Natural killer cell (primary cell): ENCODE results near the gene THSD7B. TPM values are rescaled to one million over a fixed set of nuclear protein-coding genes. Genes with fewer than 3 reads are reported as not detected.

ENCODE experiments used
- ATAC-seq, 3 donors: fragments of 150-1000 bp in 2 of 3; fragments of 200-7000 bp in 1 of 3; cut with Tn5 transposase; 1 replicate in 1 of 3; 2 replicates in 2 of 3; pipeline ENCODE4 v1.10.0; 2021; ENCODE audit warnings: mild to moderate bottlenecking in 2 of 3, moderate library complexity in 2 of 3
- DNase-seq, 2 donors: peaks; one replicate each; pipeline versions ENCODE4 v3.0.0 to v3.0.0-alpha.2; 2013 to 2021; ENCODE audit warnings: mixed read lengths in 1 of 2
- H3K27ac ChIP-seq: one replicate; pipeline ENCODE4 v1.5.1; 2013; ENCODE audit warnings: mild to moderate bottlenecking, low read length
- H3K27me3 ChIP-seq: one replicate; pipeline ENCODE4 v1.6.1; 2013; ENCODE audit warnings: low read length; ENCODE audit not compliant: control insufficient read depth, insufficient read depth
- H3K36me3 ChIP-seq: one replicate; pipeline ENCODE4 v1.6.1; 2013; ENCODE audit warnings: low read length; ENCODE audit not compliant: control insufficient read depth, insufficient read depth
- H3K4me1 ChIP-seq: one replicate; pipeline ENCODE4 v1.6.1; 2013; ENCODE audit warnings: low read length; ENCODE audit not compliant: control insufficient read depth, insufficient read depth
- H3K4me3 ChIP-seq: one replicate; pipeline ENCODE4 v1.5.1; 2013; ENCODE audit warnings: low read length
- H3K9me3 ChIP-seq: one replicate; pipeline ENCODE4 v1.6.1; 2013; ENCODE audit warnings: low read length; ENCODE audit not compliant: control insufficient read depth, insufficient read depth
- H3K27ac Mint-ChIP-seq, 2 donors: one replicate each; pipeline ENCODE4 v1.8.0; 2022; ENCODE audit warnings: mild to moderate bottlenecking in 2 of 2, mixed read lengths in 2 of 2, moderate library complexity in 1 of 2
- H3K27me3 Mint-ChIP-seq, 2 donors: one replicate each; pipeline ENCODE4 v1.8.0; 2022; ENCODE audit warnings: low read depth in 2 of 2, mixed read lengths in 2 of 2
- H3K36me3 Mint-ChIP-seq: one replicate; pipeline ENCODE4 v1.8.0; 2022; ENCODE audit warnings: mixed read lengths
- H3K4me1 Mint-ChIP-seq, 2 donors: one replicate each; pipeline ENCODE4 v1.8.0; 2022; ENCODE audit warnings: mixed read lengths in 2 of 2
- H3K4me3 Mint-ChIP-seq: one replicate; pipeline ENCODE4 v1.8.0; 2022; ENCODE audit warnings: mild to moderate bottlenecking, moderate library complexity, mixed read lengths
- H3K9me3 Mint-ChIP-seq, 2 donors: one replicate each; pipeline ENCODE4 v1.8.0; 2022; ENCODE audit warnings: mixed read lengths in 2 of 2
- CTCF ChIP-seq: fragments of 200-600 bp; IDR thresholded peaks from one replicate; pipeline ENCODE4 v1.8.0; 2022; ENCODE audit warnings: antibody characterized with exemption
- WGBS: methylation state at CpG from one replicate; pipeline ENCODE4 v1.1.7; 2013; ENCODE audit warnings: missing lambda C conversion rate; ENCODE audit not compliant: insufficient coverage; 5-methylcytosine and 5-hydroxymethylcytosine counted together
- intact Hi-C: fragments of 100-400 bp; cut with micrococcal nuclease; formaldehyde crosslinking; loops from one replicate; pipeline ENCODE4 v1.14.2; 2022
- total RNA-seq, 4 donors: library from RNA; stranded (reverse); fragments of 120-200 nt in 1 of 4; gene quantifications; one replicate each; pipeline versions ENCODE4 v1.2.3 to v1.2.4, GENCODE V29; 2013 to 2022

THSD7B gene
- total RNA-seq, 3 donors from 2014 or later (not counting 1 experiment from before 2014, with no cell fraction given): not detected

DNA sequence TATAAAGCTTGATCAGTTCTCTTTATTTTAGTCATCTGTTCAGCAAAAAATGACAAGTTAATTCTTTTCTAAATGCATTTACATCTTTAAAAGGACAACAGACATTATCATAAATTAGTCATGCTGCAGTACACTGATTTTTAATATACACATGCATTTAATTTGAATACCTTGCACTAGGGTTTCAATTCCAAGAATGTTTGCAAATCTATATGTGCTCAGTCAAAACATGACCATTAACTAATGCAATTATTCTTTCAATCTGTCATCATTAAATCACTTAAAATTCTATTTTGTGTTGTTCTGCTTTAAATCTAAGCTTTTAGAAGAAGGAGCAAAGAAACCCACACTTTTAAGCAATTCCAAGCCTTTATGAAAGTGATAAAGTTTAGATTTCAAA lies 342.6 kb downstream of the THSD7B start:
- Mint-ChIP-seq H3K9me3 (peaks cover 15% of the 10 kb centered on the region in 2 donors), H3K27ac (no peak overlapping the region), H3K4me1 (no peaks in the 10 kb centered on the region), H3K36me3 (no peaks in the 10 kb centered on the region), H3K4me3 (no peak overlapping the region), H3K27me3 (no peaks in the 10 kb centered on the region)
- H3K9me3 ChIP-seq: no peaks in the 10 kb centered on the region
- intact Hi-C loops: no loop called here
- ATAC-seq (no peak), DNase-seq (no peak)
- no peaks in the 10 kb centered on the region for H3K4me1 ChIP-seq
- H3K36me3 ChIP-seq: no peaks in the 10 kb centered on the region
- H3K27ac ChIP-seq: no peak overlapping the region
- H3K4me3 ChIP-seq: no peak overlapping the region
- TF ChIP-seq CTCF: no peak
- H3K27me3 ChIP-seq: no peaks in the 10 kb centered on the region

DNA sequence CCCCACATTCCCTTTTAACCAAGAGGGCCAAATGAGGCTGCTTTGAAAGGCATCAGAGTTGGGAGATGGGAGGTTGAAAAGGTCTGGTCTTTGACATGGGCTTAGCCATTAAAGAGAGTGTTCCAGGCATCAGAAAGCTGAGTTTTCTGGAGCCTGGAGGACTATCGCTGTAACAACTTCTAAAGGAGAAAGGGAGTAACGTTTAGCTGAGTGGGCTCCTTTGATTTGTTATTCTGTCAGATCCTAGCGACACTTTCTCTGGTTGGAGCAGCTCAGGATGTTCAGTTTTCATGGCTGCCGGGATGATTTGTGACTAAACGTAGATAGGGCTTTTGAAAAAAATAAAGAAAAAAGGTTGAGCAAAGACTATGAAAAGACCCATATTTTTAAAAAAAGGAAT lies 346.6 kb downstream of the THSD7B start:
- no peaks in the 10 kb centered on the region for H3K9me3 ChIP-seq
- H3K4me3 Mint-ChIP-seq: no peak overlapping the region
- WGBS: 74% methylated on average over 5 of the region's 5 CpGs

DNA sequence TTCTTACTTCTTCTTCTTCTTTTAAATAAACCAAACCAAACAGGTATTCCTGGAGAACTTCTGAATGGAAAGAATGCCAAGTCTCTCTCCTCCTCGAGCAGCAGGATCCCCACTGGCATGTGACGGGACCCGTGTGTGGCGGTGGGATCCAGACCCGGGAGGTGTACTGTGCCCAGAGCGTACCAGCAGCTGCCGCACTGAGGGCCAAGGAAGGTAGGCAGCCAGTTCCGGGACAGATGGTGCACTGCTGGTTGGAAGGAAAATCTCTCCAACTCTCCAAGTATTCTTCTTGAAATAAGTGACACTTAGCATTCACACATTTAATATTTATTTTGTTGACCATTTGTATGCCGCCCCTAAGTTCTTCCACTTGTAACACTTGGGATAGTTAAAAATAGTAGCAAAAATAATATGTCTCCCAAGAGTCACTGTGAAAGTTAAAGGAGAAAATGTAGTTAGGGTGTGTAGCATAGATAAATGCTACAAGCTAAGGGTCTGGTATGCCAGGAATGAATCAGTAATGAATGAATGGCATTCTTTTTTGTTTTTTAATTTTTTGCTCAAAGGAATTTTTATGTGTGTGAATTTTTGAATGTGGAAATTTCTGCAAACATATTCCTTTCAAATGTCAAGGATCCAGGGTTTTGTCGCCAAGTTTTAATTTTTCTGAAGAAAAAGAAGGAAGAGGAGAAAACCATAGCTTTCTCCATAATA lies 349.9 kb downstream of the THSD7B start:
- Histone ChIP-seq H3K9me3 (no peaks in the 10 kb centered on the region), H3K4me3 (no peak overlapping the region), H3K36me3 (no peaks in the 10 kb centered on the region), H3K27ac (no peak overlapping the region), H3K4me1 (no peaks in the 10 kb centered on the region), H3K27me3 (no peaks in the 10 kb centered on the region)
- Mint-ChIP-seq H3K27ac (no peak overlapping the region), H3K4me3 (no peak overlapping the region), H3K4me1 (no peaks in the 10 kb centered on the region), H3K9me3 (peaks cover 9% of the 10 kb centered on the region in 2 donors), H3K36me3 (no peaks in the 10 kb centered on the region), H3K27me3 (no peaks in the 10 kb centered on the region)
- no peak for ATAC-seq
- TF ChIP-seq CTCF: no peak
- WGBS: 88% methylated on average over 8 of the region's 10 CpGs
- intact Hi-C loops: no loop called here
- DNase-seq: no peak

More for the DNA sequence above, 346.6 kb downstream of the THSD7B start:
- Histone ChIP-seq H3K27ac (no peak overlapping the region), H3K36me3 (no peaks in the 10 kb centered on the region), H3K27me3 (no peaks in the 10 kb centered on the region), H3K4me3 (no peak overlapping the region), H3K4me1 (no peaks in the 10 kb centered on the region)
- peaks cover 5 to 11% of the 10 kb centered on the region in 2 donors for H3K9me3 Mint-ChIP-seq
- no peaks in the 10 kb centered on the region for H3K27me3 Mint-ChIP-seq
- no peaks in the 10 kb centered on the region for H3K4me1 Mint-ChIP-seq
- ATAC-seq (no peak), DNase-seq (no peak)
- no peak for TF ChIP-seq CTCF
- intact Hi-C loops: no loop called here
- no peaks in the 10 kb centered on the region for H3K36me3 Mint-ChIP-seq
- no peak overlapping the region for H3K27ac Mint-ChIP-seq

- Mint-ChIP-seq H3K4me3 (no peak overlapping the region), H3K4me1 (no peaks in the 10 kb centered on the region), H3K27ac (no peak overlapping the region), H3K27me3 (no peaks in the 10 kb centered on the region), H3K36me3 (no peaks in the 10 kb centered on the region), H3K9me3 (peaks cover 9 to 10% of the 10 kb centered on the region in 2 donors)
- H3K4me3 ChIP-seq: no peak overlapping the region
- H3K9me3 ChIP-seq: no peaks in the 10 kb centered on the region
- H3K27me3 ChIP-seq: no peaks in the 10 kb centered on the region
- no peak for TF ChIP-seq CTCF
- H3K36me3 ChIP-seq: no peaks in the 10 kb centered on the region
- ATAC-seq (no peak), DNase-seq (no peak)
- no peak overlapping the region for H3K27ac ChIP-seq
- intact Hi-C loops: no loop called here
- H3K4me1 ChIP-seq: no peaks in the 10 kb centered on the region
- WGBS: 56% methylated on average over 1 of the region's 1 CpG
Measured at GRCh38 chr2:137115795-137116089, 350.4 kb downstream of the THSD7B start.
